Trophoblast cell (in vitro differentiated cells and primary cell): Measurements from ENCODE around the gene SEMA4D.

Experiments used
- DNase-seq, 2 donors: peaks; one replicate each; pipeline ENCODE4 v3.0.0-alpha.2; 2016
- H2AFZ ChIP-seq: 2 replicates; pipeline ENCODE4 v1.6.1; 2013; ENCODE audit warnings: low read length, moderate library complexity, mild to moderate bottlenecking; ENCODE audit not compliant: insufficient read depth, poor library complexity
- H2AK5ac ChIP-seq: 2 replicates; pipeline ENCODE4 v1.6.1; 2013; ENCODE audit warnings: mild to moderate bottlenecking, low read length
- H2BK120ac ChIP-seq: 2 replicates; pipeline ENCODE4 v1.6.1; 2013; ENCODE audit warnings: low read length, mild to moderate bottlenecking, moderate library complexity; ENCODE audit not compliant: insufficient read depth, poor library complexity
- H2BK12ac ChIP-seq: 2 replicates; pipeline ENCODE4 v1.6.1; 2013; ENCODE audit warnings: mild to moderate bottlenecking, low read length, moderate library complexity
- H2BK5ac ChIP-seq: 2 replicates; pipeline ENCODE4 v1.6.1; 2013; ENCODE audit warnings: low read length, low read depth, moderate library complexity, mild to moderate bottlenecking; ENCODE audit not compliant: poor library complexity
- H3K14ac ChIP-seq: 2 replicates; pipeline ENCODE4 v1.6.1; 2013; ENCODE audit warnings: mild to moderate bottlenecking, low read length
- H3K18ac ChIP-seq: 2 replicates; pipeline ENCODE4 v1.6.1; 2013; ENCODE audit warnings: mild to moderate bottlenecking, low read length
- H3K23ac ChIP-seq: 2 replicates; pipeline ENCODE4 v1.6.1; 2013; ENCODE audit warnings: low read length
- H3K27ac ChIP-seq: 2 replicates; pipeline ENCODE4 v1.5.1; 2013; ENCODE audit warnings: low read depth, mild to moderate bottlenecking, inconsistent platforms, low read length, moderate library complexity
- H3K27me3 ChIP-seq: 2 replicates; pipeline ENCODE4 v1.6.1; 2013; ENCODE audit warnings: inconsistent platforms, mild to moderate bottlenecking, low read length, moderate library complexity; ENCODE audit not compliant: insufficient read depth
- H3K36me3 ChIP-seq, 2 experiments: 1 replicate in 1 of 2; 2 replicates in 1 of 2; pipeline ENCODE4 v1.6.1; 2013; ENCODE audit warnings: low read length in 2 of 2, mild to moderate bottlenecking in 2 of 2, moderate library complexity in 1 of 2; ENCODE audit not compliant: insufficient read depth in 2 of 2, control insufficient read depth in 1 of 2
- H3K4ac ChIP-seq: 2 replicates; pipeline ENCODE4 v1.6.1; 2013; ENCODE audit warnings: low read depth, mild to moderate bottlenecking, low read length, moderate library complexity
- H3K4me1 ChIP-seq, 2 experiments: 1 replicate in 1 of 2; 2 replicates in 1 of 2; pipeline ENCODE4 v1.6.1; 2013; ENCODE audit warnings: low read length in 2 of 2, mild to moderate bottlenecking in 2 of 2, moderate library complexity in 1 of 2; ENCODE audit not compliant: insufficient read depth in 2 of 2, control insufficient read depth in 1 of 2
- H3K4me2 ChIP-seq: 2 replicates; pipeline ENCODE4 v1.6.1; 2013; ENCODE audit warnings: inconsistent platforms, mild to moderate bottlenecking, low read length, moderate library complexity
- H3K4me3 ChIP-seq: 2 replicates; pipeline ENCODE4 v1.5.1; 2013; ENCODE audit warnings: mild to moderate bottlenecking, low read depth, low read length, inconsistent platforms
- H3K79me1 ChIP-seq: one replicate; pipeline ENCODE4 v1.6.1; 2013; ENCODE audit warnings: low read length
- H3K79me2 ChIP-seq: 2 replicates; pipeline ENCODE4 v1.6.1; 2013; ENCODE audit warnings: low read length, mild to moderate bottlenecking; ENCODE audit not compliant: control insufficient read depth, insufficient read depth, poor library complexity
- H3K9ac ChIP-seq: 2 replicates; pipeline ENCODE4 v1.6.1; 2013; ENCODE audit warnings: mild to moderate bottlenecking, low read length
- H3K9me3 ChIP-seq: 2 replicates; pipeline ENCODE4 v1.6.1; 2013; ENCODE audit warnings: low read depth, mild to moderate bottlenecking, control low read depth, inconsistent platforms, low read length; ENCODE audit not compliant: insufficient read depth
- H4K12ac ChIP-seq: 2 replicates; pipeline ENCODE4 v1.6.1; 2013; ENCODE audit warnings: low read depth, mild to moderate bottlenecking, low read length, moderate library complexity
- H4K8ac ChIP-seq: 2 replicates; pipeline ENCODE4 v1.6.1; 2013; ENCODE audit warnings: low read depth, mild to moderate bottlenecking, low read length, moderate library complexity
- H4K91ac ChIP-seq: one replicate; pipeline ENCODE4 v1.6.1; 2013; ENCODE audit warnings: low read depth, mild to moderate bottlenecking, low read length, moderate library complexity
- WGBS: extraction: QIAGEN DNeasy Blood & Tissue Kit; methylation state at CpG from one replicate; pipeline ENCODE4 v1.1.7; 2013; ENCODE audit warnings: missing lambda C conversion rate; ENCODE audit not compliant: insufficient read length, insufficient coverage; ENCODE audit errors: extremely low coverage; 5-methylcytosine and 5-hydroxymethylcytosine counted together

Gene SEMA4D

DNA sequence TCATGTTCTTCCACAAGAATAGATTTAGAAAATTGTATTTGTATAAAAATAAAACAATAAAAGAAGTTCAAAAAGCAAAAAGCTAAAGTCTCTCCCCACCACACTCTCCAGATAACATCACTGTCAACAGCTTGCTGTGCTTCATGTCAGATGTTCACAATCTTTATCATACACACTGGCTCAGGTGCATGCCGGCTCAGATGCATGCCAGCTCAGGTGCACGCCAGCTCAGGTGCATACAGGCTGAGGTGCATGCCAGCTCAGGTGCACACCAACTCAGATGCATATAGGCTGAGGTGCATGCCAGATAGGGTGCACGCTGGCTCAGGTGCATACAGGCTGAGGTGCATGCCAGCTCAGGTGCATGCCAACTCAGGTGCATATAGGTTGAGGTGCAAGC, 26.5 kb downstream of the SEMA4D start:
- no peaks in the 10 kb centered on the region for H3K79me2 ChIP-seq
- H4K12ac ChIP-seq, result no peak overlapping the region
- H3K4ac ChIP-seq, result no peak overlapping the region
- no peak overlapping the region for H3K4me2 ChIP-seq
- WGBS, result no CpG with 5 or more reads among the region's 3 CpGs
- no peak overlapping the region for H2AFZ ChIP-seq
- H3K9me3 ChIP-seq, result peaks cover 2% of the 10 kb centered on the region
- H3K4me3 ChIP-seq, result no peak overlapping the region
- H2BK120ac ChIP-seq, result no peak overlapping the region
- no peak overlapping the region for H3K14ac ChIP-seq
- H3K27me3 ChIP-seq, result no peaks in the 10 kb centered on the region
- H4K8ac ChIP-seq, result no peak overlapping the region
- no peaks in the 10 kb centered on the region for H3K36me3 ChIP-seq
- no peak overlapping the region for H3K23ac ChIP-seq
- no peak overlapping the region for H2BK5ac ChIP-seq
- H4K91ac ChIP-seq, result no peak overlapping the region
- no peak overlapping the region for H3K18ac ChIP-seq
- no peak overlapping the region for H2BK12ac ChIP-seq
- H3K9ac ChIP-seq, result no peak overlapping the region
- no peaks in the 10 kb centered on the region for H3K79me1 ChIP-seq
- H2AK5ac ChIP-seq, result no peak overlapping the region
- DNase-seq, result no peak
- H3K27ac ChIP-seq, result no peak overlapping the region
- peaks cover 0 to 3% of the 10 kb centered on the region in 2 experiments for H3K4me1 ChIP-seq

GRCh38 chr9:89470224-89470839, 27.6 kb downstream of the SEMA4D start:
- Histone ChIP-seq H3K79me2 (no peaks in the 10 kb centered on the region), H3K18ac (no peak overlapping the region), H3K4ac (no peak overlapping the region), H3K79me1 (no peaks in the 10 kb centered on the region), H2BK120ac (no peak overlapping the region), H3K36me3 (no peaks in the 10 kb centered on the region), H2AK5ac (no peak overlapping the region), H3K14ac (no peak overlapping the region), H3K4me2 (no peak overlapping the region), H3K9ac (no peak overlapping the region), H3K4me3 (no peak overlapping the region), H3K9me3 (peaks cover 5% of the 10 kb centered on the region), H3K27ac (no peak overlapping the region), H2BK12ac (no peak overlapping the region), H2BK5ac (no peak overlapping the region), H4K12ac (no peak overlapping the region), H3K23ac (no peak overlapping the region), H3K4me1 (peaks cover 0 to 3% of the 10 kb centered on the region in 2 experiments), H2AFZ (no peak overlapping the region), H4K8ac (no peak overlapping the region), H4K91ac (no peak overlapping the region), H3K27me3 (no peaks in the 10 kb centered on the region)
- DNase-seq, result no peak
- WGBS, result no CpG with 5 or more reads among the region's 6 CpGs

GRCh38 chr9:89469003-89469402, 28.9 kb downstream of the SEMA4D start:
- DNase-seq, result no peak
- Histone ChIP-seq H3K36me3 (no peaks in the 10 kb centered on the region), H3K79me2 (no peaks in the 10 kb centered on the region), H3K18ac (no peak overlapping the region), H3K9me3 (peaks cover 5% of the 10 kb centered on the region), H3K23ac (no peak overlapping the region), H3K14ac (no peak overlapping the region), H4K8ac (no peak overlapping the region), H2BK12ac (no peak overlapping the region), H3K4me3 (no peak overlapping the region), H3K4me1 (peaks cover 5 to 9% of the 10 kb centered on the region in 2 experiments), H4K91ac (no peak overlapping the region), H2BK5ac (no peak overlapping the region), H3K27ac (no peak overlapping the region), H3K9ac (no peak overlapping the region), H2AK5ac (no peak overlapping the region), H3K4ac (no peak overlapping the region), H3K4me2 (no peak overlapping the region), H4K12ac (no peak overlapping the region), H3K79me1 (no peaks in the 10 kb centered on the region), H2AFZ (no peak overlapping the region), H2BK120ac (no peak overlapping the region), H3K27me3 (no peaks in the 10 kb centered on the region)
- no CpG with 5 or more reads among the region's 1 CpG for WGBS

DNA sequence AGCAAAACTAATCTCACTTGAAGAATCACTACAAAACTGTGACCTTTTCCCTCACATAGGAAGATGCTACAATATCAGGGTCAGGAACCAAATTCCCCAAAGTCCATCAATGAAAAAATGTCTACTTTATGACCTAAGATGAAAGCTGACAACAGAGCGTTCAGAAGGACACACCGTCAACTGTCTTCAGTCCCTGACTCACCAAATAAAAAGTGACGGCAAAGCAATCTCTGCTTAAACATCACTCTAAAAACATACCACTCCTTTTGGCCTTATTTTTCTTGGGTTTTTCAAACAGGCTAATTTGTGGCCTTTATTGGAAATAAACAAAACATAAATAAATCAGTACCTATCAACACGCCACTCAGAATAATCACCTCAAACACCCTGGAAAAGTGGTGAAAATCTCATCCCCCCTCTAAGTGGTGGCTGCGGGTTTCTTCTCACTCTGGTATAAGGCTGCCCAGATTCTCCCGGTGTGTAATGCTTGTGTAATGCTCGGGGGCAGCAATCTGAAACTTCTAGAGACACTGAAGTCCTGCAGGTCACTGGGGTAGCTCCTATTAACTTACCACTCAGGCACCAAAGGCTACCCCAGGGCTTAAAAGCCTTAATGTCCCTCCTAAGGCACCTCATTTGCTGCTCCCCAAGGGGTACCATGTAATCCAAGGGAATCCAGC, 29.5 kb downstream of the SEMA4D start:
- no peak overlapping the region for H3K18ac ChIP-seq
- no peak overlapping the region for H2BK120ac ChIP-seq
- peaks cover 5% of the 10 kb centered on the region for H3K9me3 ChIP-seq
- no peak overlapping the region for H3K27ac ChIP-seq
- no peak overlapping the region for H2BK5ac ChIP-seq
- no peak overlapping the region for H3K23ac ChIP-seq
- H3K79me1 ChIP-seq, result no peaks in the 10 kb centered on the region
- no peak overlapping the region for H4K8ac ChIP-seq
- no peak overlapping the region for H3K9ac ChIP-seq
- no peaks in the 10 kb centered on the region for H3K79me2 ChIP-seq
- H3K14ac ChIP-seq, result no peak overlapping the region
- H3K27me3 ChIP-seq, result no peaks in the 10 kb centered on the region
- no peak overlapping the region for H3K4me2 ChIP-seq
- H2AK5ac ChIP-seq, result no peak overlapping the region
- peaks cover 5 to 9% of the 10 kb centered on the region in 2 experiments for H3K4me1 ChIP-seq
- H3K4me3 ChIP-seq, result no peak overlapping the region
- H2AFZ ChIP-seq, result no peak overlapping the region
- no peak overlapping the region for H2BK12ac ChIP-seq
- H4K91ac ChIP-seq, result no peak overlapping the region
- no peaks in the 10 kb centered on the region for H3K36me3 ChIP-seq
- WGBS, result no CpG with 5 or more reads among the region's 7 CpGs
- no peak for DNase-seq
- no peak overlapping the region for H4K12ac ChIP-seq
- H3K4ac ChIP-seq, result no peak overlapping the region
